Transverse colon (tissue), 3 donors: ENCODE measurements around the gene EFNA5.

Source experiments
- CTCF ChIP-seq, 5 experiments: fragments of 200-600 bp in 3 of 5; fragments of 450-650 bp in 2 of 5; sonication (generic) in 3 of 5; IDR thresholded peaks; 1 replicate in 2 of 5; 2 replicates in 3 of 5; pipeline ENCODE4 v1.5.1; 2016 to 2017; ENCODE audit warnings: antibody characterized with exemption in 5 of 5, inconsistent platforms in 3 of 5, mild to moderate bottlenecking in 2 of 5, moderate library complexity in 1 of 5
- EP300 ChIP-seq: sonication (generic); formaldehyde crosslinking; IDR thresholded peaks from one replicate; pipeline ENCODE4 v1.6.1; 2017; ENCODE audit warnings: antibody characterized with exemption, low read depth
- POLR2A ChIP-seq: fragments of 450-650 bp; IDR thresholded peaks from one replicate; pipeline ENCODE4 v1.6.1; 2016; ENCODE audit warnings: antibody characterized with exemption, mild to moderate bottlenecking, moderate library complexity

- TF ChIP-seq EP300 (no peak), POLR2A (no peak), CTCF (IDR thresholded peaks at IDR 0.05) (no peak)
These were observed 171.0 kb downstream of the EFNA5 start for GRCh38 chr5:107499776-107500175.
